Cardiac fibroblast (primary cell): ENCODE data around the gene DDR1.

Source experiments
- DNase-seq, 2 donors: peaks; one replicate each; pipeline versions ENCODE4 v3.0.0 to v3.0.0-alpha.2; 2010; ENCODE audit warnings: low read depth in 2 of 2
- H3K4me3 ChIP-seq, 2 donors: replicated peaks in 1 of 2; 1 replicate in 1 of 2; 2 replicates in 1 of 2; pipeline ENCODE4 v1.5.1; 2011; ENCODE audit warnings: low read depth in 2 of 2, low read length in 2 of 2, mild to moderate bottlenecking in 2 of 2, moderate library complexity in 1 of 2
- CTCF ChIP-seq: IDR thresholded peaks from one replicate; pipeline ENCODE4 v1.5.1; 2011; ENCODE audit warnings: low read depth, mild to moderate bottlenecking, low read length, inconsistent platforms

DDR1 gene

GRCh38 chr6:30914076-30914853 lies 29.9 kb downstream of the DDR1 start, which contains the start of gene VARS2:
TSS of gene VARS2 (plus strand) at chr6:30914238. CDS start at chr6:30914837, 599 bp downstream.
- peak within 1 kb of the TSS; percentile 49 to 54 for H3K4me3 ChIP-seq
- TF ChIP-seq CTCF: peak; percentile 37
- peak; percentile 92 to 96 for DNase-seq

- no peak for TF ChIP-seq CTCF
- DNase-seq: peak in 1 of 2 donors; percentile 2
- peak overlapping the region; percentile 49 to 54 for H3K4me3 ChIP-seq
Measured at GRCh38 chr6:30914854-30915590, 30.7 kb downstream of the DDR1 start.

- peak; percentile 82 to 83 for DNase-seq
- peak; percentile 75 for TF ChIP-seq CTCF
- no peak overlapping the region for H3K4me3 ChIP-seq
Measured at GRCh38 chr6:30915591-30915946, 31.2 kb downstream of the DDR1 start.

- TF ChIP-seq CTCF: no peak
- no peak overlapping the region for H3K4me3 ChIP-seq
- DNase-seq: no peak
Measured at GRCh38 chr6:30917041-30917440, 32.7 kb downstream of the DDR1 start.

GRCh38 chr6:30917487-30917886 lies 33.2 kb downstream of the DDR1 start:
- no peak for TF ChIP-seq CTCF
- DNase-seq: no peak
- no peak overlapping the region for H3K4me3 ChIP-seq

GRCh38 chr6:30918670-30919069 lies 34.4 kb downstream of the DDR1 start:
- no peak overlapping the region for H3K4me3 ChIP-seq
- DNase-seq: no peak
- TF ChIP-seq CTCF: no peak
